T47D (cell line): Measurements from ENCODE around the gene EDDM13.
A peak's percentile ranks its signal among the peaks of the same experiment; 100 is the strongest.
"Not testable (repeated sequence)": the region's sequence is repeated elsewhere in the genome, so short reads cannot be mapped to it uniquely, and the experiment has no call there.

Source experiments
- DNase-seq, 2 experiments: peaks; one replicate each; pipeline versions ENCODE4 v3.0.0 to v3.0.0-alpha.2; 2011 to 2012; ENCODE audit warnings: low read depth in 1 of 2, low spot score in 1 of 2
- JUND ChIP-seq: IDR thresholded peaks from 2 replicates; pipeline ENCODE4 v1.6.1; 2012; ENCODE audit warnings: low read depth
- in situ Hi-C: cut with HindIII; loops from 2 replicates; pipeline ENCODE4 v1.10.0; 2016; ENCODE audit warnings: low sequenced_read_pairs, low pct_unique_long_range_greater_than_20kb

The EDDM13 gene

GRCh38 chr19:56316728-56317127 is 44.2 kb downstream of the EDDM13 start:
- no peak for TF ChIP-seq JUND
- in situ Hi-C loops = no loop called here
- no peak for DNase-seq

- in situ Hi-C loops = no loop called here
- TF ChIP-seq JUND = no peak
- DNase-seq = no peak
Measured at GRCh38 chr19:56317749-56318148, 45.2 kb downstream of the EDDM13 start.

- no peak for TF ChIP-seq JUND
- in situ Hi-C loops = no loop called here
- no peak for DNase-seq
Measured at GRCh38 chr19:56319991-56320390, 47.4 kb downstream of the EDDM13 start.

GRCh38 chr19:56321254-56321988 is 48.9 kb downstream of the EDDM13 start:
- in situ Hi-C loops = no loop called here
- no peak for DNase-seq
- TF ChIP-seq JUND = no peak

GRCh38 chr19:56321989-56322440 is 49.5 kb downstream of the EDDM13 start:
- DNase-seq = no peak
- no peak for TF ChIP-seq JUND
- in situ Hi-C loops = no loop called here

- DNase-seq = no peak
- no peak for TF ChIP-seq JUND
- in situ Hi-C loops = no loop called here
Measured at GRCh38 chr19:56324436-56324835, 51.9 kb downstream of the EDDM13 start.

- in situ Hi-C loops = no loop called here
- no peak for TF ChIP-seq JUND
- no peak for DNase-seq
Measured at GRCh38 chr19:56332695-56333094, 60.1 kb downstream of the EDDM13 start.

GRCh38 chr19:56333506-56333905 is 61.0 kb downstream of the EDDM13 start:
- no peak for TF ChIP-seq JUND
- in situ Hi-C loops = no loop called here
- peak; percentile 38 to 85 for DNase-seq

- in situ Hi-C loops, DNase-seq: not testable (repeated sequence)
Measured at GRCh38 chr19:56335371-56335770, 62.8 kb downstream of the EDDM13 start.

- in situ Hi-C loops, DNase-seq: not testable (repeated sequence)
Measured at GRCh38 chr19:56337077-56337476, 64.5 kb downstream of the EDDM13 start.

GRCh38 chr19:56339031-56339430 is 66.5 kb downstream of the EDDM13 start:
- DNase-seq = peak in 1 of 2 experiments; percentile 18
- in situ Hi-C loops = not testable (repeated sequence)

- in situ Hi-C loops = no loop called here
- no peak for TF ChIP-seq JUND
- DNase-seq = no peak
Measured at GRCh38 chr19:56341948-56342347, 69.4 kb downstream of the EDDM13 start.

- TF ChIP-seq JUND = no peak
- in situ Hi-C loops = no loop called here
- DNase-seq = no peak
Measured at GRCh38 chr19:56347163-56347778, 74.7 kb downstream of the EDDM13 start.
